Transverse colon (tissue), 4 donors: ENCODE data around the gene HCST. TPM values are rescaled to one million over a fixed set of nuclear protein-coding genes. Genes with fewer than 3 reads are reported as not detected.

Experiments used
- DNase-seq: peaks from one replicate; pipeline ENCODE4 v3.0.0-alpha.2; 2019
- H3K27ac ChIP-seq, 4 donors: fragments of 200-600 bp; sonication (generic); 2 replicates each; pipeline ENCODE4 v1.5.1; 2016 to 2018; ENCODE audit warnings: inconsistent platforms in 4 of 4
- H3K27me3 ChIP-seq: fragments of 200-600 bp; sonication (generic); 2 replicates; pipeline ENCODE4 v1.5.1; 2017; ENCODE audit warnings: inconsistent platforms
- H3K36me3 ChIP-seq, 4 donors: fragments of 200-600 bp; sonication (generic); 2 replicates each; pipeline ENCODE4 v1.5.1; 2017 to 2019; ENCODE audit warnings: inconsistent platforms in 4 of 4
- H3K4me1 ChIP-seq, 4 donors: fragments of 200-600 bp; sonication (generic); 2 replicates each; pipeline ENCODE4 v1.5.1; 2017 to 2020; ENCODE audit warnings: inconsistent platforms in 4 of 4
- H3K4me3 ChIP-seq, 4 donors: fragments of 200-600 bp; sonication (generic); 1 replicate in 1 of 4; 2 replicates in 3 of 4; pipeline versions ENCODE4 v1.5.1 to v1.6.1; 2017 to 2019; ENCODE audit warnings: inconsistent platforms in 4 of 4
- H3K9me3 ChIP-seq, 2 donors: fragments of 200-600 bp; sonication (generic); 2 replicates each; pipeline ENCODE4 v1.5.1; 2017 to 2019; ENCODE audit warnings: inconsistent platforms in 2 of 2
- EP300 ChIP-seq: sonication (generic); formaldehyde crosslinking; IDR thresholded peaks from one replicate; pipeline ENCODE4 v1.6.1; 2017; ENCODE audit warnings: antibody characterized with exemption, low read depth
- POLR2A ChIP-seq: fragments of 450-650 bp; IDR thresholded peaks from one replicate; pipeline ENCODE4 v1.6.1; 2016; ENCODE audit warnings: antibody characterized with exemption, mild to moderate bottlenecking, moderate library complexity
- POLR2AphosphoS5 ChIP-seq, 3 donors: sonication (generic); formaldehyde crosslinking; IDR thresholded peaks; one replicate each; pipeline ENCODE4 v1.6.1; 2016; ENCODE audit warnings: antibody characterized with exemption in 3 of 3
- WGBS, 2 donors: methylation state at CpG; one replicate each; pipeline ENCODE4 v1.1.5; 2018; ENCODE audit warnings: low coverage in 1 of 2; 5-methylcytosine and 5-hydroxymethylcytosine counted together
- in situ Hi-C, 4 donors: fragments of 200-750 bp; cut with MboI; loops; one replicate each; pipeline versions ENCODE4 v1.15.0 to v1.15.1; 2017; ENCODE audit warnings: low sequenced_read_pairs in 3 of 4, low pct_ligation_motif_present in 1 of 4, low pct_unique_long_range_greater_than_20kb in 1 of 4
- intact Hi-C: fragments of 100-400 bp; cut with DNase I; formaldehyde crosslinking; loops from one replicate; pipeline ENCODE4 v1.15.1; 2023; ENCODE audit warnings: low total_unique reads
- total RNA-seq, 4 donors: library from RNA; depleted of rRNA; stranded (reverse); fragments of >200 nt; gene quantifications; one replicate each; pipeline ENCODE4 v1.1.0, GENCODE V29; 2016
- TF ChIP-seq, protein P1 (sequence below), 5 experiments: fragments of 200-600 bp in 3 of 5; fragments of 450-650 bp in 2 of 5; sonication (generic) in 3 of 5; IDR thresholded peaks; 1 replicate in 2 of 5; 2 replicates in 3 of 5; pipeline ENCODE4 v1.5.1; 2016 to 2017; ENCODE audit warnings: antibody characterized with exemption in 5 of 5, inconsistent platforms in 3 of 5, mild to moderate bottlenecking in 2 of 5, moderate library complexity in 1 of 5

Gene HCST
- total RNA-seq, 4 donors from 2014 or later = 9.4 TPM; not detected in 3

DNA sequence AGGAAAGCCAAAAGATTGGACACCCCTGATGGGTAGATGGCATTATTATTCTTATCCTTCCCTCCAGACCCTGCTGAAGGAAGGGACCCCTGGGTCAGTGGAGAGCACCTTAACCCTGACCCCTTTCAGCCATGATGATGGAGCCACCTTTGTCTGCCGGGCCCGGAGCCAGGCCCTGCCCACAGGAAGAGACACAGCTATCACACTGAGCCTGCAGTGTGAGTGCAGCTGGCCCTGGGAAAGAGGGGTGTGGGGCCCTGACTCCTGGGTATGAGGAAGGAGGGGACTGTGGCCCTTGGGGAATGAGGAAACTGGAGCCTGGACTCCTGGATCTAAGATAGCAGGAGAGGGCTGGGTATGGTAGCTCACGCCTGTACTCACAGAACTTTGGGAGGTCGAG is 42.9 kb upstream of the HCST start:
- H3K9me3 ChIP-seq = no peaks in the 10 kb centered on the region
- in situ Hi-C loops = no loop called here
- H3K36me3 ChIP-seq = no peaks in the 10 kb centered on the region
- WGBS, 2 donors = 56% methylated on average over 4 of the region's 4 CpGs; no CpG with 5 or more reads in 1 of the 2 donors
- no peak for DNase-seq
- intact Hi-C loops = no loop called here
- TF ChIP-seq POLR2AphosphoS5 (IDR thresholded peaks at IDR 0.05) (no peak), POLR2A (no peak), EP300 (no peak)
- TF ChIP-seq, protein P1, sequence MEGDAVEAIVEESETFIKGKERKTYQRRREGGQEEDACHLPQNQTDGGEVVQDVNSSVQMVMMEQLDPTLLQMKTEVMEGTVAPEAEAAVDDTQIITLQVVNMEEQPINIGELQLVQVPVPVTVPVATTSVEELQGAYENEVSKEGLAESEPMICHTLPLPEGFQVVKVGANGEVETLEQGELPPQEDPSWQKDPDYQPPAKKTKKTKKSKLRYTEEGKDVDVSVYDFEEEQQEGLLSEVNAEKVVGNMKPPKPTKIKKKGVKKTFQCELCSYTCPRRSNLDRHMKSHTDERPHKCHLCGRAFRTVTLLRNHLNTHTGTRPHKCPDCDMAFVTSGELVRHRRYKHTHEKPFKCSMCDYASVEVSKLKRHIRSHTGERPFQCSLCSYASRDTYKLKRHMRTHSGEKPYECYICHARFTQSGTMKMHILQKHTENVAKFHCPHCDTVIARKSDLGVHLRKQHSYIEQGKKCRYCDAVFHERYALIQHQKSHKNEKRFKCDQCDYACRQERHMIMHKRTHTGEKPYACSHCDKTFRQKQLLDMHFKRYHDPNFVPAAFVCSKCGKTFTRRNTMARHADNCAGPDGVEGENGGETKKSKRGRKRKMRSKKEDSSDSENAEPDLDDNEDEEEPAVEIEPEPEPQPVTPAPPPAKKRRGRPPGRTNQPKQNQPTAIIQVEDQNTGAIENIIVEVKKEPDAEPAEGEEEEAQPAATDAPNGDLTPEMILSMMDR (IDR thresholded peaks at IDR 0.05) = no peak
- no peak overlapping the region for H3K4me3 ChIP-seq
- no peak overlapping the region for H3K27ac ChIP-seq
- H3K27me3 ChIP-seq = peaks cover 90% of the 10 kb centered on the region
- H3K4me1 ChIP-seq = peaks cover 0 to 20% (median 10%) of the 10 kb centered on the region in 4 donors

DNA sequence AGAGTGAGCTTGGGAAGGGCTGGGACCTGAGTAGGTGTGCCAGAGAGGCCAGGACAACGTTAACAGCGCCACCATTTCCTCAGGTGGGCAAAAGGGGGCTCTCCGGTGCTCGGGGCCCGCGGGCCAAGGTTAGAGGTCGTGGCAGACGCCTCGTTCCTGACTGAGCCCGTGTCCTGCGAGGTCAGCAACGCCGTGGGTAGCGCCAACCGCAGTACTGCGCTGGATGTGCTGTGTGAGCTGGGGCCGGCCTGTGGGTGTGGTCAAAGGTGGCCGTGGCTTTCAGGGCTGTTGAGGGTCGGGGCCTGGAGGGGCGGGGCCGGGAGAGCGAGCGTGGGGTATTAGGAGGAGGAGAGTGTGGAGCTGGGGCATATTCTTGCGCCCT is 41.9 kb upstream of the HCST start:
- Histone ChIP-seq H3K27me3 (peaks cover 83% of the 10 kb centered on the region), H3K4me3 (no peak overlapping the region), H3K4me1 (peaks cover 0 to 20% (median 10%) of the 10 kb centered on the region in 4 donors)

DNA sequence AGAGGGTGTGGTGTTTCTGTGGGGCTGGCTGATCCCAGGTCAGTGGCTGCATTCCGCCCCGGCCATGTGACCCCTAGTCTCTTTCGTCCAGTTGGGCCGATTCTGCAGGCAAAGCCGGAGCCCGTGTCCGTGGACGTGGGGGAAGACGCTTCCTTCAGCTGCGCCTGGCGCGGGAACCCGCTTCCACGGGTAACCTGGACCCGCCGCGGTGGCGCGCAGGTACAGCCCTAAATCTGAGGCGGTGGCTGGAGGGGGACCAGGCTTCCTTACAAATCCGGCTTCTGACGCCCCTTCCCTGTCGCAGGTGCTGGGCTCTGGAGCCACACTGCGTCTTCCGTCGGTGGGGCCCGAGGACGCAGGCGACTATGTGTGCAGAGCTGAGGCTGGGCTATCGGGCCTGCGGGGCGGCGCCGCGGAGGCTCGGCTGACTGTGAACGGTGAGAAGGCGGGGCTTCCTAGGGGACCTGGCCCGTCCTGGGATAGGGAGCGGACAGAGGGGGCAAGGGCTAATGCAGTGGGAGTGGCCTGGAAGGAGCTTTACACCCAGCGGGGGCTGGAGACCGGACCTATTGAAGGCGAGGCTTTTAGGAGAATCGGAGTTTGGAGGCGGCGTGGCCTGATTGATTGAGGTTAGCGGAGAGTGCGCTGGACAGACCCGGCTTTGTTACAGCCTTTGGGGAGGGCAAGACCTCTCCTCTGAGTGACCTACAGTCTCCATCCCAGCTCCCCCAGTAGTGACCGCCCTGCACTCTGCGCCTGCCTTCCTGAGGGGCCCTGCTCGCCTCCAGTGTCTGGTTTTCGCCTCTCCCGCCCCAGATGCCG is 41.3 kb upstream of the HCST start:
- H3K27ac ChIP-seq = no peak overlapping the region
- no peak overlapping the region for H3K4me3 ChIP-seq
- H3K9me3 ChIP-seq = no peaks in the 10 kb centered on the region
- H3K36me3 ChIP-seq = no peaks in the 10 kb centered on the region
- WGBS, 2 donors = 17 to 34% methylated on average over 2 to 20 of the region's 55 CpGs
- peaks cover 83% of the 10 kb centered on the region for H3K27me3 ChIP-seq
- TF ChIP-seq, protein P1 (IDR thresholded peaks at IDR 0.05) = no peak
- TF ChIP-seq POLR2A (no peak), POLR2AphosphoS5 (IDR thresholded peaks at IDR 0.05) (no peak), EP300 (no peak)
- no peak for DNase-seq
- intact Hi-C loops = no loop called here
- in situ Hi-C loops = no loop called here
- peaks cover 0 to 18% (median 9%) of the 10 kb centered on the region in 4 donors for H3K4me1 ChIP-seq

More for the DNA sequence above, 41.9 kb upstream of the HCST start:
- intact Hi-C loops (no loop called here), in situ Hi-C loops (no loop called here)
- TF ChIP-seq POLR2A = no peak
- TF ChIP-seq, protein P1 (IDR thresholded peaks at IDR 0.05) = no peak
- no peak overlapping the region for H3K27ac ChIP-seq
- no peak for DNase-seq
- 29% methylated on average over 21 of the region's 24 CpGs; no CpG with 5 or more reads in 1 of the 2 donors for WGBS, 2 donors
- no peaks in the 10 kb centered on the region for H3K9me3 ChIP-seq
- H3K36me3 ChIP-seq = no peaks in the 10 kb centered on the region

DNA sequence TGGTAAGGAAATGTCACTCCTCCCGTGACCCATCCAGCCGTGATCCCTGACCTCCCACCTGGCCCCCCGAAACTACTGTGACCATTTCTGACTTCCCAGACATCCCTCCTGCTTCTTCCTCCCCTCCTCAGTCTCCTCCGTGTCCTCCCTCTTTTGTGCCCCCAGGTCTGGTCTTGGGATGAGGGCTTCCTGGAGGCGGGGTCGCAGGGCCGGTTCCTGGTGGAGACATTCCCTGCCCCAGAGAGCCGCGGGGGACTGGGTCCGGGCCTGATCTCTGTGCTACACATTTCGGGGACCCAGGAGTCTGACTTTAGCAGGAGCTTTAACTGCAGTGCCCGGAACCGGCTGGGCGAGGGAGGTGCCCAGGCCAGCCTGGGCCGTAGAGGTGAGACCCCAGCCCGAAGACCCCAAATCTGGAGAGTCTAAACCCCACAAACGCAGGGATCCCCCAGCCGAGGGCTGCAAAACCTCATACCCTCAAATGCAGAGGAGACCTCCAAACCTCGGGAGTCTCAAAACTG is 40.6 kb upstream of the HCST start:
- Histone ChIP-seq H3K36me3 (no peaks in the 10 kb centered on the region), H3K4me1 (peaks cover 0 to 11% (median 2%) of the 10 kb centered on the region in 4 donors), H3K27me3 (peaks cover 76% of the 10 kb centered on the region), H3K9me3 (no peaks in the 10 kb centered on the region), H3K4me3 (no peak overlapping the region), H3K27ac (no peak overlapping the region)
- TF ChIP-seq POLR2AphosphoS5 (IDR thresholded peaks at IDR 0.05) (no peak), POLR2A (no peak)
- TF ChIP-seq, protein P1 (IDR thresholded peaks at IDR 0.05) = no peak
- DNase-seq = no peak
- WGBS, 2 donors = 13 to 51% methylated on average over 3 to 19 of the region's 19 CpGs
- intact Hi-C loops (no loop called here), in situ Hi-C loops (no loop called here)
